ENCODE results near the gene EGLN3.
"Not testable (repeated sequence)": the region's sequence is repeated elsewhere in the genome, so short reads cannot be mapped to it uniquely, and the experiment has no call there.

The EGLN3 gene

GRCh38 chr14:33927944-33928343 is 22.9 kb downstream of the EGLN3 start:
- in situ Hi-C loops (cut with MboI; ENCODE audit: low pct_unique_long_range_greater_than_20kb, low sequenced_read_pairs, unreplicated experiment): no loop called here
- no peak for DNase-seq (ENCODE audit: low spot score)
- TF ChIP-seq CTCF (IDR thresholded peaks at IDR 0.05; ENCODE audit: extremely low read depth, insufficient read depth, missing control alignments): no peak

DNA sequence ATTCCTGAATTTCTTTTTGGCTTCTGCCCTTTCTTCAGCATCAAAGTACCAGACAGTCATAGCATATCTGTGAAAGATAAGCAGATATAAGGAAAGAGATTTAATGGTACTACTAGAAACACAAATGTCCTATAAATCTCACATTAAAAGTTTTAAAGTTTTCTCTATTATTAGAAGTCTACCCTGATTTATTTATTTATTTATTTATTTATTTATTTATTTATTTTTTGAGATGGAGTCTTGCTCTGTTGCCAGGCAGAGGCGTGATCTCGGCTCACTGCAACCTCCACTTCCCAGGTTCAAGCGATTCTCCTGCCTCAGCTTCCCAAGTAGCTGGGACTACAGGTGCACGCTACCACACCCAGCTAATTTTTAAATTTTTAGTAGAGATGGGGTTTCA is 23.9 kb downstream of the EGLN3 start:
- in situ Hi-C loops (cut with MboI; ENCODE audit: low pct_unique_long_range_greater_than_20kb, low sequenced_read_pairs, unreplicated experiment); DNase-seq (ENCODE audit: low spot score): not testable (repeated sequence)

- TF ChIP-seq CTCF (IDR thresholded peaks at IDR 0.05; ENCODE audit: extremely low read depth, insufficient read depth, missing control alignments): no peak
- in situ Hi-C loops (cut with MboI; ENCODE audit: low pct_unique_long_range_greater_than_20kb, low sequenced_read_pairs, unreplicated experiment): no loop called here
- no peak for DNase-seq (ENCODE audit: low spot score)
These were observed 24.9 kb downstream of the EGLN3 start for GRCh38 chr14:33925946-33926345.

DNA sequence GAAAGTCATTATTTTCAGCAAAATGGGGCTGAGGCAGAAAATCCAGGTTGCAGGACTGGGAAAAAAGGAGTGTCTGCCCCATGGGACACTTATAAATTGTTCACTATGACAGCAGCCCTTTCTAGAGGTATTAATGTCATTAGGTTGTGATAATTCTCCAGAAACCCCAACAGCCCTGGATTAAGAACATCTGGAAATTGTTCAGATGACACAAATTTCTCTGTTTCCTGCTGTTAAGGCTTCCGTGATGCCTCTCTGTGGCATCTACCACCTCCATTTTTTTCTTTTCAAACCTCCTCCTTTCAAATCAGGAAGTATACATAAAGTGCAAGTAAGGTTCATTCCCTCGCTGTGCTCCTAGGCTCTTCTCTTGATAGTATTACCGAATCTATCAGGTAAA is 25.6 kb downstream of the EGLN3 start:
- in situ Hi-C loops (cut with MboI; ENCODE audit: low pct_unique_long_range_greater_than_20kb, low sequenced_read_pairs, unreplicated experiment): no loop called here
- no peak for DNase-seq (ENCODE audit: low spot score)
- no peak for TF ChIP-seq CTCF (IDR thresholded peaks at IDR 0.05; ENCODE audit: extremely low read depth, insufficient read depth, missing control alignments)

- no peak for DNase-seq (ENCODE audit: low spot score)
- no peak for TF ChIP-seq CTCF (IDR thresholded peaks at IDR 0.05; ENCODE audit: extremely low read depth, insufficient read depth, missing control alignments)
- in situ Hi-C loops (cut with MboI; ENCODE audit: low pct_unique_long_range_greater_than_20kb, low sequenced_read_pairs, unreplicated experiment): no loop called here
These were observed 26.2 kb downstream of the EGLN3 start for GRCh38 chr14:33924566-33925100.

DNA sequence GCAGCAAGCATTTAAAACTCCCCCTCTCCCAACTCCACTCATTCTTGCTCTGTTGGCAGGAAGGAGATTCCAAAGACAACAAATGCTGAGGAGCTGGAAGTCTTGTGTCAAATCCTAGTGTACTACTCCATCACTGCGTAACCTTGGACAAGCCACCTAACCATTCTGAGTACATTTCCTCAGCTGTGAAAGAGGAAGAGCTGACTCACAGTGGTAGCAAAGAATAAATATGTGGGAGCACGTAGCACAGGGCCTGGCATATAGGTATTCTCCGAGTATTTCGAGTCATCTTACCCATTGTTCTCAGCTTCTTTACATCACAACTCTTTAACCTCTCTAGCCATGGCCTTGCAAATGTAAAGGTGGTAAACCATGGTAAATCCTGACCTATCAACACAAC is 28.7 kb downstream of the EGLN3 start:
- DNase-seq (ENCODE audit: low spot score): no peak
- in situ Hi-C loops (cut with MboI; ENCODE audit: low pct_unique_long_range_greater_than_20kb, low sequenced_read_pairs, unreplicated experiment): no loop called here
- no peak for TF ChIP-seq CTCF (IDR thresholded peaks at IDR 0.05; ENCODE audit: extremely low read depth, insufficient read depth, missing control alignments)

DNA sequence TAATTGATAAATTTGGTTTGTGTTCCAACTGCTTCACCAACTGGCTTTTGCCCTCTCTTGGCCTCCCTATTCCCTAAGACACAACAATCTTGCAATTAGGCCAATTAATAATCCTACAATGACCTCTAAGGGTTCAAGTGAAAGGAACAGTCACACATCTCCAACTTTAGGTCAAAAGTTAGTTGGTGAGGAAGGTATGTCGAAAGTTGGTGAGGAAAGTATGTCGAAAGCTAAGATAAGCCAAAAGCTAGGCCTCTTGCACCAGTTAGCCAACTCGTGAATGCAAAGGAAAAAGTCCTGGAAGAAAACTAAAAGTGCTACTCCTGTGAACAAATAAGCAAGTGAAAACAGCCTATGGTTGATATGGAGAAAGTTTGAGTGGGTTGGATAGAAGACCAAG is 32.6 kb downstream of the EGLN3 start:
- DNase-seq (ENCODE audit: low spot score): no peak
- TF ChIP-seq CTCF (IDR thresholded peaks at IDR 0.05; ENCODE audit: extremely low read depth, insufficient read depth, missing control alignments): no peak
- in situ Hi-C loops (cut with MboI; ENCODE audit: low pct_unique_long_range_greater_than_20kb, low sequenced_read_pairs, unreplicated experiment): no loop called here
